ENCODE measurements around the gene PCDHAC1.
"Not testable (repeated sequence)": the region's sequence is repeated elsewhere in the genome, so short reads cannot be mapped to it uniquely, and the experiment has no call there.

PCDHAC1 gene, protein sequence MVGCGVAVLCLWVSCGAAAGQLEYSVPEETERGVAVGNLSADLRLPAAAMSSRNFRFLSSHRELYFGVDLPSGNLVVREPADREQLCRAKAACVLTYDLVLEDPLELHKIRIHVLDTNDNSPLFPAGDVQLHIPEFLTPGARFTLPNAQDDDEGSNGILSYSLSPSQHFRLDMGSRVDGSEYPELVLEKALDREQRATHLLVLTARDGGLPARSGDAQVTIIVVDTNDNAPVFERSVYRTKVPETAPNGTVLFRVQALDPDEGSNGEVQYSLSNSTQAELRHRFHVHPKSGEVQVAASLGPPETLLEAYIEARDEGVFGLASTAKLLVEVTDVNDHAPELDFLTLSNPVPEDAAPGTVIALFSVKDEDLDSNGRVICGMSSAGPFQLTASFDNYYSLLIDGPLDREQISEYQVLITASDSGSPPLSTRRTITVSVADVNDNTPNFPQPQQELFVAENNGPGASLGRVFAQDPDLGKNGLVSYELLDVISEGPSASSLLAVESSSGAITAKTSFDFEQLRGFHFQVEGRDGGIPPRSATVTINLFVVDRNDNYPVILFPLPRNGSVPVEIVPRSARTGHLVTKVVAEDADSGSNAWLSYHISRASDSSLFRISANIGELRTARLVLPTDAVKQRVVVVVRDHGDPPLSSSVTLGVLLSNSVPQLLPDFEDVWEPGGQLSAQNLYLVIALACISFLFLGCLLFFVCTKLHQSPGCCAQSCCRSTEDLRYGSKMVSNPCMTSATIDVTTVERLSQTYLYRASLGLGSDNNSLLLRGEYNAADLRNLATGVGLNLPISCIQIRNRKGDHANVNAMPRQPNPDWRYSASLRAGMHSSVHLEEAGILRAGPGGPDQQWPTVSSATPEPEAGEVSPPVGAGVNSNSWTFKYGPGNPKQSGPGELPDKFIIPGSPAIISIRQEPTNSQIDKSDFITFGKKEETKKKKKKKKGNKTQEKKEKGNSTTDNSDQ

GRCh38 chr5:140925806-140926442, at the start of gene PCDHAC1:
TSS of gene PCDHAC1 (plus strand) at chr5:140926299. CDS start at chr5:140926893, 594 bp downstream.
- in situ Hi-C loops (cut with HindIII; ENCODE audit: low pct_ligation_motif_present, low pct_unique_long_range_greater_than_20kb, low sequenced_read_pairs) = no loop called here
- DNase-seq = no peak

DNA sequence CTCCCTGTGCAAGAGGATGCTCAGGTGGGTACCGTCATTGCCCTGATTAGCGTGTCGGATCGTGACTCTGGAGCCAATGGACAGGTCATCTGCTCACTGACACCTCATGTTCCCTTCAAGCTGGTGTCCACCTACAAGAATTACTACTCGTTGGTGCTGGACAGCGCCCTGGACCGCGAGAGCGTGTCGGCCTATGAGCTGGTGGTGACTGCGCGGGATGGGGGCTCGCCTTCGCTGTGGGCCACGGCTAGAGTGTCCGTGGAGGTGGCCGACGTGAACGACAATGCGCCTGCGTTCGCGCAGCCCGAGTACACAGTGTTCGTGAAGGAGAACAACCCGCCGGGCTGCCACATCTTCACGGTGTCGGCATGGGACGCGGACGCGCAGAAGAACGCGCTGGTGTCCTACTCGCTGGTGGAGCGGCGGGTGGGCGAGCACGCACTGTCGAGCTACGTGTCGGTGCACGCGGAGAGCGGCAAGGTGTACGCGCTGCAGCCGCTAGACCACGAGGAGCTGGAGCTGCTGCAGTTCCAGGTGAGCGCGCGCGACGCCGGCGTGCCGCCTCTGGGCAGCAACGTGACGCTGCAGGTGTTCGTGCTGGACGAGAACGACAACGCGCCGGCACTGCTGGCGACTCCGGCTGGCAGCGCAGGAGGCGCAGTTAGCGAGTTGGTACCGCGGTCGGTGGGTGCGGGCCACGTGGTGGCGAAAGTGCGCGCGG, 49.4 kb upstream of the PCDHAC1 start:
- in situ Hi-C loops (cut with HindIII; ENCODE audit: low pct_ligation_motif_present, low pct_unique_long_range_greater_than_20kb, low sequenced_read_pairs); DNase-seq: not testable (repeated sequence)

DNA sequence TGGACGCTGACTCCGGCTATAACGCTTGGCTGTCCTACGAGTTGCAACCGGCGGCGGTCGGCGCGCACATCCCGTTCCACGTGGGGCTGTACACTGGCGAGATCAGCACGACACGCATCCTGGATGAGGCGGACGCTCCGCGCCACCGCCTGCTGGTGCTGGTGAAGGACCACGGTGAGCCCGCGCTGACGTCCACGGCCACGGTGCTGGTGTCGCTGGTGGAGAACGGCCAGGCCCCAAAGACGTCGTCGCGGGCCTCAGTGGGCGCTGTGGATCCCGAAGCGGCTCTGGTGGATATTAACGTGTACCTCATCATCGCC, 48.9 kb upstream of the PCDHAC1 start:
- in situ Hi-C loops (cut with HindIII; ENCODE audit: low pct_ligation_motif_present, low pct_unique_long_range_greater_than_20kb, low sequenced_read_pairs) = no loop called here

GRCh38 chr5:140881889-140882590, 44.1 kb upstream of the PCDHAC1 start, which contains the start of gene PCDHA13:
TSS of gene PCDHA13 (plus strand) at chr5:140882124. CDS start at chr5:140882269, 145 bp downstream.
- in situ Hi-C loops (cut with HindIII; ENCODE audit: low pct_ligation_motif_present, low pct_unique_long_range_greater_than_20kb, low sequenced_read_pairs) = no loop called here
- DNase-seq = no peak

More for the DNA sequence above, 48.9 kb upstream of the PCDHAC1 start:
- no peak for DNase-seq

GRCh38 chr5:140882591-140882899, 43.6 kb upstream of the PCDHAC1 start:
- no peak for DNase-seq
- in situ Hi-C loops (cut with HindIII; ENCODE audit: low pct_ligation_motif_present, low pct_unique_long_range_greater_than_20kb, low sequenced_read_pairs) = no loop called here

- in situ Hi-C loops (cut with HindIII; ENCODE audit: low pct_ligation_motif_present, low pct_unique_long_range_greater_than_20kb, low sequenced_read_pairs) = no loop called here
- DNase-seq = no peak
These were observed 42.7 kb upstream of the PCDHAC1 start for GRCh38 chr5:140883373-140883772.

GRCh38 chr5:140883927-140884697, 42.0 kb upstream of the PCDHAC1 start:
- in situ Hi-C loops (cut with HindIII; ENCODE audit: low pct_ligation_motif_present, low pct_unique_long_range_greater_than_20kb, low sequenced_read_pairs) = no loop called here

DNA sequence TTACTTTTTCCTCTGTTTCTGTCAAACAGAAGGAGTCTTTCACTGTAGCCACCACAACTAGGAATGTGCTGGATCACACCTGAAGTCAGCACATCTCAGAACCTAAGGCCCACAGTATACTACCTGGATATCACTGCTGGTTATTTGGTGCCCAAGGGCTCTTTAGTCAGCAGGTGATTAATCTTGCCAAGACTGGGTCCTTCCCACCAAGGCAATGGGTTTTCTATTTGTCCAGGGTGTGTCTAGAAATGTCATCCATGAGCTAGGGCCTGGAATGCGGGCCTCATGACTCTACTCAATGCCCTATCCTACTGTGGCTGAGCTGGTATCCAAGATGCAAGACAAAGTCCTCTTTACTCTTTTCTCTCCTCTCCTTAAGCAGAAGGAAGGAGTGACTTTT, 9.8 kb upstream of the PCDHAC1 start:
- in situ Hi-C loops (cut with HindIII; ENCODE audit: low pct_ligation_motif_present, low pct_unique_long_range_greater_than_20kb, low sequenced_read_pairs) = no loop called here
- DNase-seq = no peak

More at GRCh38 chr5:140883927-140884697, 42.0 kb upstream of the PCDHAC1 start:
- DNase-seq = no peak

GRCh38 chr5:140923601-140924000, 2.5 kb upstream of the PCDHAC1 start:
- in situ Hi-C loops (cut with HindIII; ENCODE audit: low pct_ligation_motif_present, low pct_unique_long_range_greater_than_20kb, low sequenced_read_pairs) = no loop called here
- no peak for DNase-seq

DNA sequence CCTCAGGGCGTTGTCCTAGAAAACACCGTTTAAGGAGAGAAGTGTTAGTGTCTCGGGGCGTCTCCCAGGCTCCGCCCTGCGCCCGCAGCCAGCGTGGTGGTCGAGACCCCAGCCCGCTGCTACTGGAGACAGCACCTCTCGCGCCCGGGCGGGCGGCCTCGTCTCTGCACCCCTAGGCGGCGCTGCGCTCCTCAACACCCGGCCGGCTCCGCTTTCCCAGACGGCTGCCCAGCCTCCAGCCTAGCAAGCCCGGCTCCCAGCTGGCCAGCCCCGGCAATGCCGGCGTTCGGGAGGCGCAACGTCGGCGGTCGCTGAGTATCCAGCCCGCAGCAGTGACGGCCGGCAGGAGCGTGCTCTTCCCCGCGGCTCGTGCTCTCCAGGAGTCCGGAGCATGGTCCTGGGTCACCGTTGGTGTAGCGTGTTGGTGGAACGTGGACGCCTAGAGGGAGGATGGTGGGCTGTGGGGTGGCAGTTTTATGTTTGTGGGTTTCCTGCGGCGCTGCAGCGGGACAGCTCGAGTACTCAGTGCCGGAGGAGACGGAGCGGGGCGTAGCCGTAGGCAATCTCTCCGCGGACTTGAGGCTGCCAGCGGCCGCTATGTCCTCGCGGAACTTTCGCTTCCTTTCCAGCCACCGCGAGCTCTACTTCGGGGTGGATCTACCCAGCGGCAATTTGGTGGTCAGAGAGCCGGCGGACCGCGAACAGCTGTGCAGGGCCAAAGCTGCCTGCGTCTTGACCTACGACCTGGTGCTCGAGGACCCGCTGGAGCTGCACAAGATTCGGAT, 536 bp downstream of the PCDHAC1 start:
- in situ Hi-C loops (cut with HindIII; ENCODE audit: low pct_ligation_motif_present, low pct_unique_long_range_greater_than_20kb, low sequenced_read_pairs) = no loop called here
- DNase-seq = no peak

GRCh38 chr5:140927228-140927573, 1.1 kb downstream of the PCDHAC1 start:
- DNase-seq = no peak
- in situ Hi-C loops (cut with HindIII; ENCODE audit: low pct_ligation_motif_present, low pct_unique_long_range_greater_than_20kb, low sequenced_read_pairs) = no loop called here

DNA sequence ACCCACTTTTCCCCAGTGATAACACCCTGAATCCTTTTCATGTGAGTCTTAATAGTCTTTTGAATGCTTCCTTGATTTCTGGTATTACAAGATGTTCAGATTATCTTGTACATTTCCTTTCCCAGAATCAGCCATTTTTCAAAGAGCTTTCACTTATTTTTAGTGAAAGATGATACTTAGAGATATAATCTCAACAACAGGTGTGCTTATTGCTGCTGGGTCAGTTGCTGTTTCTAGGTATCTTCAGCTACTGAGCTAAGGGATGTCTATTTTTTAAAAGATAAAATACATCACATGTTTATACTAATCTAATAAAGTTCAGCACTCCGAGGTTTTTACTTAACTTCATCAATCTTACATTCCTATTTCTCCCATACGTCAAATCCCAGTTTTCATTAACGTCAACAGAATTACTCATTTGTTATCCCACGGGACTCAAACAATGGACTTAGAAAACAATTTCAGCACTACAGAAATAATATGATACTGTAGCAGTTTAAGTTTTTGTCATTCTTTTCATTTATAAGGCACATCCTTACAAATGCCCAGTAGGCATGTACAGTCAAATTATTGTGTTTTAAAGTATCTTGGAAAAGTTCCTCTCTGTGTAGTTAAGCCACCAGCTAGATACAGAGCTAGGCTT, 9.0 kb downstream of the PCDHAC1 start:
- in situ Hi-C loops (cut with HindIII; ENCODE audit: low pct_ligation_motif_present, low pct_unique_long_range_greater_than_20kb, low sequenced_read_pairs) = no loop called here
- no peak for DNase-seq

GRCh38 chr5:140946578-140946977, 20.5 kb downstream of the PCDHAC1 start:
- no peak for DNase-seq
- in situ Hi-C loops (cut with HindIII; ENCODE audit: low pct_ligation_motif_present, low pct_unique_long_range_greater_than_20kb, low sequenced_read_pairs) = no loop called here

- in situ Hi-C loops (cut with HindIII; ENCODE audit: low pct_ligation_motif_present, low pct_unique_long_range_greater_than_20kb, low sequenced_read_pairs) = no loop called here
- DNase-seq = no peak
These were observed 25.5 kb downstream of the PCDHAC1 start for GRCh38 chr5:140951636-140952035.

DNA sequence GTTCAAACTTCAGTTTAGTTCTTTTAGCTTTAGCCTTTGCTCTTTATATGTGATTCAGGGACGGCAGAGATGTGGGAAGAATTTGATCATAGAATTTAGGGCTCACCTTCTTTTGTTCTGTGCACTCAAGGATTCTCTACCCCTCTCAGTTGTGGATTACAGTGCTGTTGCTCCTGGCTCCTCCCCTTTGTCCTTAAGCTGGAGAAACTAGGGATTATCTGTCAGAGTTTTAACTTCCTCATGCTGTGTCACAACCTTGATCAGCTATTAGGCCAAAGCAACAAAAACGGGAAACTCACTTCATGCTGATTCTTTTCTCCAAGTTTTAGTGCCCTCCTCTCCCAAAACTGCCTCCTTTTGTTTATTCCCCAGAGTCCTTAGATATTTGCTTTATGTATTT, 27.1 kb downstream of the PCDHAC1 start:
- in situ Hi-C loops (cut with HindIII; ENCODE audit: low pct_ligation_motif_present, low pct_unique_long_range_greater_than_20kb, low sequenced_read_pairs) = no loop called here
- no peak for DNase-seq

GRCh38 chr5:140962190-140962589, 36.1 kb downstream of the PCDHAC1 start:
- in situ Hi-C loops (cut with HindIII; ENCODE audit: low pct_ligation_motif_present, low pct_unique_long_range_greater_than_20kb, low sequenced_read_pairs) = no loop called here

More at GRCh38 chr5:140962190-140962589, 36.1 kb downstream of the PCDHAC1 start:
- no peak for DNase-seq

All from ACHN (cell line).